HepG2 (cell line): ENCODE results near the gene MBLAC1. TPM values are rescaled to one million over a fixed set of nuclear protein-coding genes. Genes with fewer than 3 reads are reported as not detected.

ENCODE experiments used
- EEA1 ChIP-seq: sonication (generic); formaldehyde crosslinking; IDR thresholded peaks from 2 replicates; pipeline ENCODE4 v1.5.1; 2020; ENCODE audit warnings: mild to moderate bottlenecking, missing genetic modification reagents, borderline replicate concordance
- EED ChIP-seq: sonication (generic); formaldehyde crosslinking; IDR thresholded peaks from 2 replicates; pipeline ENCODE4 v1.5.0; 2020; ENCODE audit warnings: mild to moderate bottlenecking, missing genetic modification reagents
- PHB2 ChIP-seq: fragments of 450-650 bp; IDR thresholded peaks from 2 replicates; pipeline ENCODE4 v1.6.1; 2018; ENCODE audit not compliant: partially characterized antibody
- ZBTB21 ChIP-seq: sonication (generic); formaldehyde crosslinking; IDR thresholded peaks from 2 replicates; pipeline ENCODE4 v1.4.0; 2020; ENCODE audit warnings: missing genetic modification reagents
- ZBTB7A ChIP-seq: sonication (generic); formaldehyde crosslinking; IDR thresholded peaks from 2 replicates; pipeline ENCODE4 v1.8.0; 2022; ENCODE audit warnings: mild to moderate bottlenecking, missing genetic modification reagents
- ZFP90 ChIP-seq: sonication (generic); formaldehyde crosslinking; IDR thresholded peaks from 2 replicates; pipeline ENCODE4 v1.8.0; 2022; ENCODE audit warnings: missing genetic modification reagents, mild to moderate bottlenecking, inconsistent platforms, borderline replicate concordance
- ZSCAN22 ChIP-seq: sonication (generic); formaldehyde crosslinking; IDR thresholded peaks from 2 replicates; pipeline ENCODE4 v1.4.0; 2020; ENCODE audit warnings: mild to moderate bottlenecking, missing genetic modification reagents
- polyA plus RNA-seq, 8 experiments: library from polyadenylated mRNA; depleted of rRNA in 3 of 8; stranded (reverse) in 7 of 8; unstranded in 1 of 8; fragments of >200 nt; fragmentation: Illumina TruSeq in 4 of 8; extraction: Trizol in 4 of 8; gene quantifications; 2 replicates each; pipeline versions ENCODE4 v1.2.1 to v1.2.3, GENCODE V29; 2011 to 2016; ENCODE audit warnings: low read depth in 4 of 8, missing spikeins in 1 of 8, mixed read lengths in 1 of 8; ENCODE audit not compliant: insufficient read depth in 1 of 8
- total RNA-seq, 5 experiments: library from RNA; depleted of rRNA; stranded (reverse); fragments of >200 nt; fragmentation: Illumina TruSeq; extraction: Trizol; gene quantifications; 2 replicates each; pipeline ENCODE4 v1.2.3, GENCODE V29; 2016; ENCODE audit warnings: low read depth in 1 of 5
- TF ChIP-seq, protein P1 (sequence below): sonication (generic); formaldehyde crosslinking; IDR thresholded peaks from 2 replicates; pipeline ENCODE4 v1.5.0; 2020; ENCODE audit warnings: mild to moderate bottlenecking, missing genetic modification reagents, borderline replicate concordance
- TF ChIP-seq, protein P2 (sequence below): sonication (generic); formaldehyde crosslinking; IDR thresholded peaks from 2 replicates; pipeline ENCODE4 v1.8.0; 2023; ENCODE audit warnings: mild to moderate bottlenecking, missing genetic modification reagents
- TF ChIP-seq, protein P3 (sequence below): sonication (generic); formaldehyde crosslinking; conservative IDR thresholded peaks from 2 replicates; pipeline ENCODE4 v1.4.0; 2020; ENCODE audit warnings: missing genetic modification reagents
- TF ChIP-seq, protein P4 (sequence below): sonication (generic); formaldehyde crosslinking; IDR thresholded peaks from 2 replicates; pipeline ENCODE4 v1.4.0; 2020; ENCODE audit warnings: missing genetic modification reagents
- TF ChIP-seq, protein P5 (sequence below): sonication (generic); formaldehyde crosslinking; IDR thresholded peaks from 2 replicates; pipeline ENCODE4 v1.5.0; 2020; ENCODE audit warnings: mild to moderate bottlenecking, missing genetic modification reagents

The MBLAC1 gene
- total and polyA plus RNA-seq, 2 of the 13 experiments (the other 11 are each of a cell fraction or from before 2014, with no cell fraction given), result 0.79 to 2.1 TPM

DNA sequence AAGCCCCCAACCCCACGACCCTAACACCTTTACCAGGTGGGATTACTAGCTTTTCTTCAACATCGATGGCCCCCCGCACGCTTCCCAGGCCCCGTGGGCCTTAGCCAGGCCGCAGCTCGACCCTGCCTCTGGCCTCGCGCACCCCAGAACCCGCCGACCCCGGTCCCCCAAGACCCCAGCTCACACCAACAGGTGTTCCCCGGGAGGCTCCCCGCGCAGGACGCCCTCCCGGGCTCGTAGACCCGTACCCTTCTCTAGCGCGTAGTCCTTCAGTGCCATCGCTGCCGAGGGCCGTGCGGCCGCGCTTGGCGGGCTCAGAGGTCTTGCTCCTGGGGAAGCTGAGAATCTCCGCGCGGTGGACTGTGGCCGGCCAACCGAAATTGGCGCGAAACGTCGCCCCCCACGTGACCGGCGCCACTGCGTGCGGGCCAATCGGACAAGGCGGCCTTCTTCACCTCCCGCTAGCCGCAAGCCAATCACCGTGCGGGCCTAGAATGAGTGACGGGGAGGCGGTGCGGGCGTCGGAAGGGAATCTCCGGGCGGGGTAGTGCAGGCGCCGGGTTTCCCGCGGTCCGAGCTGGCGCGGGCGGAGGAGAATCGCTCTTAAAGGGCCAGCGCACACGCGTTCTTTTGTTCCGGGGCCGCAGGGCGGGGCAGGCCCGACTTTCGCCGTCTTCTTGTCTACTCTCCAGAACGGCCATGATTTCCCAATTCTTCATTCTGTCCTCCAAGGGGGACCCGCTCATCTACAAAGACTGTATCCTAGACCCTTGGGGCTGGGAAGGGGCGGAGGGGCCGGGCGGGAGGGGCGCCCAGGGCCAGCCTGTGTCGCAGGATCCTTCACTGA is 25.5 kb upstream of the MBLAC1 start, which contains the start of the genes AP4M1 and MCM7 (continued):
- TF ChIP-seq, protein P1, sequence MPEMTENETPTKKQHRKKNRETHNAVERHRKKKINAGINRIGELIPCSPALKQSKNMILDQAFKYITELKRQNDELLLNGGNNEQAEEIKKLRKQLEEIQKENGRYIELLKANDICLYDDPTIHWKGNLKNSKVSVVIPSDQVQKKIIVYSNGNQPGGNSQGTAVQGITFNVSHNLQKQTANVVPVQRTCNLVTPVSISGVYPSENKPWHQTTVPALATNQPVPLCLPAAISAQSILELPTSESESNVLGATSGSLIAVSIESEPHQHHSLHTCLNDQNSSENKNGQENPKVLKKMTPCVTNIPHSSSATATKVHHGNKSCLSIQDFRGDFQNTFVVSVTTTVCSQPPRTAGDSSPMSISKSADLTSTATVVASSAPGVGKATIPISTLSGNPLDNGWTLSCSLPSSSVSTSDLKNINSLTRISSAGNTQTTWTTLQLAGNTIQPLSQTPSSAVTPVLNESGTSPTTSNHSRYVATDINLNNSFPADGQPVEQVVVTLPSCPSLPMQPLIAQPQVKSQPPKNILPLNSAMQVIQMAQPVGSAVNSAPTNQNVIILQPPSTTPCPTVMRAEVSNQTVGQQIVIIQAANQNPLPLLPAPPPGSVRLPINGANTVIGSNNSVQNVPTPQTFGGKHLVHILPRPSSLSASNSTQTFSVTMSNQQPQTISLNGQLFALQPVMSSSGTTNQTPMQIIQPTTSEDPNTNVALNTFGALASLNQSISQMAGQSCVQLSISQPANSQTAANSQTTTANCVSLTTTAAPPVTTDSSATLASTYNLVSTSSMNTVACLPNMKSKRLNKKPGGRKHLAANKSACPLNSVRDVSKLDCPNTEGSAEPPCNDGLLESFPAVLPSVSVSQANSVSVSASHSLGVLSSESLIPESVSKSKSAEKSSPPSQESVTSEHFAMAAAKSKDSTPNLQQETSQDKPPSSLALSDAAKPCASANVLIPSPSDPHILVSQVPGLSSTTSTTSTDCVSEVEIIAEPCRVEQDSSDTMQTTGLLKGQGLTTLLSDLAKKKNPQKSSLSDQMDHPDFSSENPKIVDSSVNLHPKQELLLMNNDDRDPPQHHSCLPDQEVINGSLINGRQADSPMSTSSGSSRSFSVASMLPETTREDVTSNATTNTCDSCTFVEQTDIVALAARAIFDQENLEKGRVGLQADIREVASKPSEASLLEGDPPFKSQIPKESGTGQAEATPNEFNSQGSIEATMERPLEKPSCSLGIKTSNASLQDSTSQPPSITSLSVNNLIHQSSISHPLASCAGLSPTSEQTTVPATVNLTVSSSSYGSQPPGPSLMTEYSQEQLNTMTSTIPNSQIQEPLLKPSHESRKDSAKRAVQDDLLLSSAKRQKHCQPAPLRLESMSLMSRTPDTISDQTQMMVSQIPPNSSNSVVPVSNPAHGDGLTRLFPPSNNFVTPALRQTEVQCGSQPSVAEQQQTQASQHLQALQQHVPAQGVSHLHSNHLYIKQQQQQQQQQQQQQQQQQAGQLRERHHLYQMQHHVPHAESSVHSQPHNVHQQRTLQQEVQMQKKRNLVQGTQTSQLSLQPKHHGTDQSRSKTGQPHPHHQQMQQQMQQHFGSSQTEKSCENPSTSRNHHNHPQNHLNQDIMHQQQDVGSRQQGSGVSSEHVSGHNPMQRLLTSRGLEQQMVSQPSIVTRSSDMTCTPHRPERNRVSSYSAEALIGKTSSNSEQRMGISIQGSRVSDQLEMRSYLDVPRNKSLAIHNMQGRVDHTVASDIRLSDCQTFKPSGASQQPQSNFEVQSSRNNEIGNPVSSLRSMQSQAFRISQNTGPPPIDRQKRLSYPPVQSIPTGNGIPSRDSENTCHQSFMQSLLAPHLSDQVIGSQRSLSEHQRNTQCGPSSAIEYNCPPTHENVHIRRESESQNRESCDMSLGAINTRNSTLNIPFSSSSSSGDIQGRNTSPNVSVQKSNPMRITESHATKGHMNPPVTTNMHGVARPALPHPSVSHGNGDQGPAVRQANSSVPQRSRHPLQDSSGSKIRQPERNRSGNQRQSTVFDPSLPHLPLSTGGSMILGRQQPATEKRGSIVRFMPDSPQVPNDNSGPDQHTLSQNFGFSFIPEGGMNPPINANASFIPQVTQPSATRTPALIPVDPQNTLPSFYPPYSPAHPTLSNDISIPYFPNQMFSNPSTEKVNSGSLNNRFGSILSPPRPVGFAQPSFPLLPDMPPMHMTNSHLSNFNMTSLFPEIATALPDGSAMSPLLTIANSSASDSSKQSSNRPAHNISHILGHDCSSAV (CRISPR knock-in tag), result no peak
- TF ChIP-seq EEA1 (no peak), ZFP90 (CRISPR knock-in tag) (0 out of 2 replicates have a peak, but pooled peaks have one; percentile 33), ZSCAN22 (CRISPR knock-in tag) (no peak), ZBTB7A (no peak; the same call in 1 of the 2 replicates), EED (CRISPR knock-in tag) (no peak; the same call in 1 of the 2 replicates), PHB2 (no peak), ZBTB21 (no peak)
- TF ChIP-seq, protein P2, sequence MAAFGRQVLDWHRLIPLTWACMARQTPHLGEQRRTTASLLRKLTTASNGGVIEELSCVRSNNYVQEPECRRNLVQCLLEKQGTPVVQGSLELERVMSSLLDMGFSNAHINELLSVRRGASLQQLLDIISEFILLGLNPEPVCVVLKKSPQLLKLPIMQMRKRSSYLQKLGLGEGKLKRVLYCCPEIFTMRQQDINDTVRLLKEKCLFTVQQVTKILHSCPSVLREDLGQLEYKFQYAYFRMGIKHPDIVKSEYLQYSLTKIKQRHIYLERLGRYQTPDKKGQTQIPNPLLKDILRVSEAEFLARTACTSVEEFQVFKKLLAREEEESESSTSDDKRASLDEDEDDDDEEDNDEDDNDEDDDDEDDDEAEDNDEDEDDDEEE, result no peak
- TF ChIP-seq, protein P3, sequence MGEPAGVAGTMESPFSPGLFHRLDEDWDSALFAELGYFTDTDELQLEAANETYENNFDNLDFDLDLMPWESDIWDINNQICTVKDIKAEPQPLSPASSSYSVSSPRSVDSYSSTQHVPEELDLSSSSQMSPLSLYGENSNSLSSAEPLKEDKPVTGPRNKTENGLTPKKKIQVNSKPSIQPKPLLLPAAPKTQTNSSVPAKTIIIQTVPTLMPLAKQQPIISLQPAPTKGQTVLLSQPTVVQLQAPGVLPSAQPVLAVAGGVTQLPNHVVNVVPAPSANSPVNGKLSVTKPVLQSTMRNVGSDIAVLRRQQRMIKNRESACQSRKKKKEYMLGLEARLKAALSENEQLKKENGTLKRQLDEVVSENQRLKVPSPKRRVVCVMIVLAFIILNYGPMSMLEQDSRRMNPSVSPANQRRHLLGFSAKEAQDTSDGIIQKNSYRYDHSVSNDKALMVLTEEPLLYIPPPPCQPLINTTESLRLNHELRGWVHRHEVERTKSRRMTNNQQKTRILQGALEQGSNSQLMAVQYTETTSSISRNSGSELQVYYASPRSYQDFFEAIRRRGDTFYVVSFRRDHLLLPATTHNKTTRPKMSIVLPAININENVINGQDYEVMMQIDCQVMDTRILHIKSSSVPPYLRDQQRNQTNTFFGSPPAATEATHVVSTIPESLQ (CRISPR knock-in tag), result no peak
- TF ChIP-seq, protein P4, sequence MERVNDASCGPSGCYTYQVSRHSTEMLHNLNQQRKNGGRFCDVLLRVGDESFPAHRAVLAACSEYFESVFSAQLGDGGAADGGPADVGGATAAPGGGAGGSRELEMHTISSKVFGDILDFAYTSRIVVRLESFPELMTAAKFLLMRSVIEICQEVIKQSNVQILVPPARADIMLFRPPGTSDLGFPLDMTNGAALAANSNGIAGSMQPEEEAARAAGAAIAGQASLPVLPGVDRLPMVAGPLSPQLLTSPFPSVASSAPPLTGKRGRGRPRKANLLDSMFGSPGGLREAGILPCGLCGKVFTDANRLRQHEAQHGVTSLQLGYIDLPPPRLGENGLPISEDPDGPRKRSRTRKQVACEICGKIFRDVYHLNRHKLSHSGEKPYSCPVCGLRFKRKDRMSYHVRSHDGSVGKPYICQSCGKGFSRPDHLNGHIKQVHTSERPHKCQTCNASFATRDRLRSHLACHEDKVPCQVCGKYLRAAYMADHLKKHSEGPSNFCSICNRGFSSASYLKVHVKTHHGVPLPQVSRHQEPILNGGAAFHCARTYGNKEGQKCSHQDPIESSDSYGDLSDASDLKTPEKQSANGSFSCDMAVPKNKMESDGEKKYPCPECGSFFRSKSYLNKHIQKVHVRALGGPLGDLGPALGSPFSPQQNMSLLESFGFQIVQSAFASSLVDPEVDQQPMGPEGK (CRISPR knock-in tag), result peak; percentile 10
- TF ChIP-seq, protein P5, sequence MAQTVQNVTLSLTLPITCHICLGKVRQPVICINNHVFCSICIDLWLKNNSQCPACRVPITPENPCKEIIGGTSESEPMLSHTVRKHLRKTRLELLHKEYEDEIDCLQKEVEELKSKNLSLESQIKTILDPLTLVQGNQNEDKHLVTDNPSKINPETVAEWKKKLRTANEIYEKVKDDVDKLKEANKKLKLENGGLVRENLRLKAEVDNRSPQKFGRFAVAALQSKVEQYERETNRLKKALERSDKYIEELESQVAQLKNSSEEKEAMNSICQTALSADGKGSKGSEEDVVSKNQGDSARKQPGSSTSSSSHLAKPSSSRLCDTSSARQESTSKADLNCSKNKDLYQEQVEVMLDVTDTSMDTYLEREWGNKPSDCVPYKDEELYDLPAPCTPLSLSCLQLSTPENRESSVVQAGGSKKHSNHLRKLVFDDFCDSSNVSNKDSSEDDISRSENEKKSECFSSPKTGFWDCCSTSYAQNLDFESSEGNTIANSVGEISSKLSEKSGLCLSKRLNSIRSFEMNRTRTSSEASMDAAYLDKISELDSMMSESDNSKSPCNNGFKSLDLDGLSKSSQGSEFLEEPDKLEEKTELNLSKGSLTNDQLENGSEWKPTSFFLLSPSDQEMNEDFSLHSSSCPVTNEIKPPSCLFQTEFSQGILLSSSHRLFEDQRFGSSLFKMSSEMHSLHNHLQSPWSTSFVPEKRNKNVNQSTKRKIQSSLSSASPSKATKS (CRISPR knock-in tag), result no peak
